Endothelial cell of umbilical vein (primary cell): ENCODE data around the gene CNKSR3. TPM values are rescaled to one million over a fixed set of nuclear protein-coding genes. Genes with fewer than 3 reads are reported as not detected.

Experiments used
- BruUV-seq: library from RNA; stranded (reverse); fragments of 400-500 nt; replicated peaks from 2 replicates; lab custom pipeline; 2021; lab: Mats Ljungman, UMichigan
- CTCF ChIA-PET: fragments of 300-600, 350-600 bp; sonication (Branson Sonifier 250); formaldehyde crosslinking; loops from one replicate; lab custom pipeline; 2021; ENCODE audit warnings: antibody characterized with exemption, inconsistent platforms; lab: Charles Lee
- POLR2A ChIA-PET: fragments of 300-600, 350-600 bp; sonication (Branson Sonifier 250); formaldehyde crosslinking; loops from one replicate; lab custom pipeline; 2021; ENCODE audit warnings: antibody characterized with exemption, inconsistent platforms; lab: Charles Lee
- DNase-seq: peaks from one replicate; pipeline ENCODE4 v3.0.0-alpha.2; 2011; ENCODE audit warnings: low read depth, low spot score
- FAIRE-seq: peaks from 2 replicates; lab custom pipeline; 2011; peaks lifted over from hg19 to GRCh38; lab: Jason Lieb, UNC
- H2AFZ ChIP-seq: 2 replicates; pipeline ENCODE4 v1.6.0; 2012; ENCODE audit warnings: low read depth, low read length, control low read depth, inconsistent platforms
- H3K27ac ChIP-seq: 2 replicates; pipeline ENCODE4 v1.5.1; 2011; ENCODE audit warnings: low read depth, mild to moderate bottlenecking, control low read depth, low read length, moderate library complexity; ENCODE audit not compliant: insufficient read depth
- H3K27me3 ChIP-seq, 2 experiments: 2 replicates each; pipeline versions ENCODE4 v1.6.0 to v1.6.1; 2011; ENCODE audit warnings: low read length in 2 of 2, mixed read lengths in 1 of 2; ENCODE audit not compliant: control insufficient read depth in 2 of 2, insufficient read depth in 2 of 2
- H3K36me3 ChIP-seq, 2 experiments: 2 replicates in 1 of 2; 3 replicates in 1 of 2; pipeline ENCODE4 v1.5.1; 2011; ENCODE audit warnings: low read length in 2 of 2, mild to moderate bottlenecking in 1 of 2, moderate library complexity in 1 of 2; ENCODE audit not compliant: control insufficient read depth in 2 of 2, insufficient read depth in 2 of 2; ENCODE audit errors: extremely low read depth in 1 of 2
- H3K4me1 ChIP-seq: 3 replicates; pipeline ENCODE4 v1.5.1; 2011; ENCODE audit warnings: mild to moderate bottlenecking, low read length; ENCODE audit not compliant: control insufficient read depth, insufficient read depth; ENCODE audit errors: extremely low read depth
- H3K4me2 ChIP-seq: 2 replicates; pipeline ENCODE4 v1.6.1; 2011; ENCODE audit warnings: low read length, control low read depth, mixed read lengths; ENCODE audit not compliant: insufficient read depth
- H3K4me3 ChIP-seq, 3 experiments: fragments of 200-600 bp in 1 of 3; sonication (generic), shearing (Covaris generic) in 1 of 3; replicated peaks in 1 of 3; 2 replicates each; pipeline ENCODE4 v1.5.1; 2011 to 2016; ENCODE audit warnings: control low read depth in 3 of 3, low read length in 3 of 3, mild to moderate bottlenecking in 2 of 3, inconsistent platforms in 1 of 3, low read depth in 1 of 3, moderate library complexity in 1 of 3; ENCODE audit not compliant: insufficient read depth in 1 of 3
- H3K79me2 ChIP-seq: 2 replicates; pipeline ENCODE4 v1.6.0; 2012; ENCODE audit warnings: low read length, inconsistent platforms; ENCODE audit not compliant: control insufficient read depth, insufficient read depth
- H3K9ac ChIP-seq: replicated peaks from 2 replicates; pipeline ENCODE3; 2011; ENCODE audit warnings: low read length, control low read depth; ENCODE audit not compliant: insufficient read depth; ENCODE audit errors: extremely low read depth
- H3K9me1 ChIP-seq: replicated peaks from 3 replicates; pipeline ENCODE4 v1.6.0; 2011; ENCODE audit warnings: mild to moderate bottlenecking, low read length; ENCODE audit not compliant: control insufficient read depth, insufficient read depth; ENCODE audit errors: extremely low read depth
- H3K9me3 ChIP-seq: replicated peaks from 2 replicates; pipeline ENCODE4 v1.5.1; 2012; ENCODE audit warnings: low read length, inconsistent platforms; ENCODE audit not compliant: control insufficient read depth, insufficient read depth
- H4K20me1 ChIP-seq: replicated peaks from 2 replicates; pipeline ENCODE3; 2011; ENCODE audit warnings: mild to moderate bottlenecking, low read length; ENCODE audit not compliant: control insufficient read depth, insufficient read depth; ENCODE audit errors: extremely low read depth
- EZH2 ChIP-seq: IDR thresholded peaks from 2 replicates; pipeline ENCODE4 v1.6.1; 2012; ENCODE audit warnings: borderline replicate concordance, low read depth, mild to moderate bottlenecking, moderate library complexity, low read length, inconsistent platforms; ENCODE audit not compliant: severe bottlenecking
- FOS ChIP-seq: IDR thresholded peaks from 2 replicates; pipeline ENCODE4 v1.6.1; 2011; ENCODE audit warnings: mild to moderate bottlenecking, low read length, moderate library complexity, borderline replicate concordance; ENCODE audit not compliant: insufficient read depth
- JUN ChIP-seq: IDR thresholded peaks from 2 replicates; pipeline ENCODE4 v1.6.1; 2011; ENCODE audit warnings: borderline replicate concordance, low read depth; ENCODE audit not compliant: insufficient read length, insufficient read depth
- MYC ChIP-seq: IDR thresholded peaks from one replicate; pipeline ENCODE4 v1.6.1; 2011; ENCODE audit warnings: mild to moderate bottlenecking, low read depth, low read length
- POLR2A ChIP-seq: IDR thresholded peaks from 2 replicates; pipeline ENCODE4 v1.6.1; 2012; ENCODE audit warnings: low read depth, mild to moderate bottlenecking, control low read depth, low read length
- POLR2AphosphoS5 ChIP-seq: IDR thresholded peaks from 2 replicates; pipeline ENCODE4 v1.6.1; 2012; ENCODE audit warnings: low read depth, mild to moderate bottlenecking, control low read depth, low read length, moderate library complexity; ENCODE audit not compliant: insufficient read depth
- dilution Hi-C: fragments of 300-500 bp; cut with MboI; formaldehyde crosslinking; loops from one replicate; pipeline ENCODE4 v1.15.0; 2019; ENCODE audit warnings: low sequenced_read_pairs; ENCODE audit not compliant: extremely low pct_ligation_motif_present
- intact Hi-C: fragments of 100-400 bp; cut with micrococcal nuclease; formaldehyde crosslinking; loops from one replicate; pipeline ENCODE4 v1.10.0; 2022
- polyA plus RNA-seq, 4 experiments: library from polyadenylated mRNA; depleted of rRNA in 3 of 4; stranded (reverse) in 3 of 4; unstranded in 1 of 4; fragments of >200 nt; gene quantifications; 2 replicates each; pipeline versions ENCODE4 v1.2.1 to v1.2.3, GENCODE V29; 2011 to 2012; ENCODE audit warnings: missing spikeins in 1 of 4
- total RNA-seq: library from RNA; stranded (reverse); gene quantifications from 2 replicates; pipeline ENCODE4 v1.2.3, GENCODE V29; 2021
- TF ChIP-seq, protein P1 (sequence below), 2 donors: IDR thresholded peaks; 1 replicate in 1 of 2; 2 replicates in 1 of 2; pipeline ENCODE4 v1.5.1; 2011; ENCODE audit warnings: low read length in 2 of 2, mild to moderate bottlenecking in 2 of 2, moderate library complexity in 2 of 2, control low read depth in 1 of 2, inconsistent platforms in 1 of 2, low read depth in 1 of 2; ENCODE audit not compliant: insufficient read depth in 1 of 2; ENCODE audit errors: extremely low read depth in 1 of 2
- TF ChIP-seq, protein P2 (sequence below): IDR thresholded peaks from 2 replicates; pipeline ENCODE4 v1.6.1; 2011; ENCODE audit not compliant: insufficient read depth, insufficient read length

The CNKSR3 gene
- total and polyA plus RNA-seq, 2 donors (not counting 3 experiments of a cell fraction or from before 2014, with no cell fraction given) = 2.3 to 15.6 TPM

DNA sequence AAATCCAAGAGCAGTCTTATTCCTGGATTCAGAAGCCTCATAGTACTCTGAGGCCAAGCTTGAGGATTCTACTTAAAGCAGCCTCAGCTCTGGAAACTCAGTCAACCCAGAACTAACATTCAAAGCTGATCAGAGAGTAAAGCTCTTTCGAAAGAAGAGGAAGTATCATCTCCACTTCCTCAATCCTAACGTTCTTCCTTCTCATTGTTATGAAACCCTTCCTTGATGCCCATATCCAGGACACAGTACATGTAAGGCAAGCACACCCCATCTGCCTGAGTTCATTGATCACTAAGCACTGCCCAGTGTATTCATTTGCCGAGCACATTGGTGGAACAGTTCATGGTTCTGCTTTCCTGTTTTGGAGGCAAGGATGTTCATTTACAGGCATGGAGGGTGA, 153.8 kb downstream of the CNKSR3 start, which contains the start of gene IPCEF1:
TSS of gene IPCEF1 (minus strand) at position 114 of the 400 bp plus-strand sequence. CDS start 90,856 bp downstream, outside the sequence.
- BruUV-seq = no TSS peak
- dilution Hi-C loops = no loop called here
- no peak within 1 kb of the TSS for H3K4me3 ChIP-seq
- CTCF ChIA-PET = interaction anchor here (1.2 kb wide), 1 partner anchor 80 kb away, joined by 3 read pairs; no protein-coding TSS in a partner anchor
- H3K36me3 ChIP-seq = no peaks in the 10 kb centered on the region
- no peaks in the 10 kb centered on the region for H3K79me2 ChIP-seq
- no peak for DNase-seq
- no peaks in the 10 kb centered on the region for H3K4me1 ChIP-seq
- H4K20me1 ChIP-seq = no peaks in the 10 kb centered on the region
- TF ChIP-seq MYC = no peak
- TF ChIP-seq FOS = no peak
- TF ChIP-seq, protein P1, sequence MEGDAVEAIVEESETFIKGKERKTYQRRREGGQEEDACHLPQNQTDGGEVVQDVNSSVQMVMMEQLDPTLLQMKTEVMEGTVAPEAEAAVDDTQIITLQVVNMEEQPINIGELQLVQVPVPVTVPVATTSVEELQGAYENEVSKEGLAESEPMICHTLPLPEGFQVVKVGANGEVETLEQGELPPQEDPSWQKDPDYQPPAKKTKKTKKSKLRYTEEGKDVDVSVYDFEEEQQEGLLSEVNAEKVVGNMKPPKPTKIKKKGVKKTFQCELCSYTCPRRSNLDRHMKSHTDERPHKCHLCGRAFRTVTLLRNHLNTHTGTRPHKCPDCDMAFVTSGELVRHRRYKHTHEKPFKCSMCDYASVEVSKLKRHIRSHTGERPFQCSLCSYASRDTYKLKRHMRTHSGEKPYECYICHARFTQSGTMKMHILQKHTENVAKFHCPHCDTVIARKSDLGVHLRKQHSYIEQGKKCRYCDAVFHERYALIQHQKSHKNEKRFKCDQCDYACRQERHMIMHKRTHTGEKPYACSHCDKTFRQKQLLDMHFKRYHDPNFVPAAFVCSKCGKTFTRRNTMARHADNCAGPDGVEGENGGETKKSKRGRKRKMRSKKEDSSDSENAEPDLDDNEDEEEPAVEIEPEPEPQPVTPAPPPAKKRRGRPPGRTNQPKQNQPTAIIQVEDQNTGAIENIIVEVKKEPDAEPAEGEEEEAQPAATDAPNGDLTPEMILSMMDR (IDR thresholded peaks at IDR 0.05; ENCODE audit: extremely low read depth in 1 of 2, insufficient read depth in 1 of 2, low read depth in 1 of 2, low read length in 2 of 2) = no peak
- no peak for TF ChIP-seq JUN
- TF ChIP-seq POLR2A = no peak
- TF ChIP-seq, protein P2, sequence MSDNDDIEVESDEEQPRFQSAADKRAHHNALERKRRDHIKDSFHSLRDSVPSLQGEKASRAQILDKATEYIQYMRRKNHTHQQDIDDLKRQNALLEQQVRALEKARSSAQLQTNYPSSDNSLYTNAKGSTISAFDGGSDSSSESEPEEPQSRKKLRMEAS = no peak
- TF ChIP-seq EZH2 = no peak
- no peak for TF ChIP-seq POLR2AphosphoS5
- H2AFZ ChIP-seq = no peak within 1 kb of the TSS
- H3K9ac ChIP-seq = no peak within 1 kb of the TSS
- no peaks in the 10 kb centered on the region for H3K27me3 ChIP-seq
- FAIRE-seq = no peak
- no peaks in the 10 kb centered on the region for H3K9me1 ChIP-seq
- H3K27ac ChIP-seq = no peak within 1 kb of the TSS
- POLR2A ChIA-PET = no interaction called here
- no peak within 1 kb of the TSS for H3K4me2 ChIP-seq
- no peaks in the 10 kb centered on the region for H3K9me3 ChIP-seq
- intact Hi-C loops = no loop called here
